Measurements from ENCODE around the gene CMTM5. TPM values are rescaled to one million over a fixed set of nuclear protein-coding genes. Genes with fewer than 3 reads are reported as not detected.
A peak's percentile ranks its signal among the peaks of the same experiment; 100 is the strongest.
"Not testable (repeated sequence)": the region's sequence is repeated elsewhere in the genome, so short reads cannot be mapped to it uniquely, and the experiment has no call there.

The CMTM5 gene
- total RNA-seq, 1 donor from 2014 or later: not detected

- Histone ChIP-seq H3K27me3 (ENCODE audit: control insufficient read depth, insufficient read depth, low read length) (no peaks in the 10 kb centered on the region), H3K4me3 (ENCODE audit: low read depth, low read length) (no peak overlapping the region), H3K36me3 (ENCODE audit: control insufficient read depth, insufficient read depth, low read length) (no peaks in the 10 kb centered on the region)
- FAIRE-seq (peak; percentile 32), DNase-seq (ENCODE audit: low read depth) (no peak)
- no peak for TF ChIP-seq CTCF (IDR thresholded peaks at IDR 0.05; ENCODE audit: insufficient read depth, low read length, severe bottlenecking)
These were observed 15.8 kb downstream of the CMTM5 start for GRCh38 chr14:23392613-23393012.

GRCh38 chr14:23396126-23396525 is 19.3 kb downstream of the CMTM5 start:
- DNase-seq (ENCODE audit: low read depth): no peak
- FAIRE-seq: no peak
- no peak overlapping the region for H3K4me3 ChIP-seq (ENCODE audit: low read depth, low read length)
- H3K27me3 ChIP-seq (ENCODE audit: control insufficient read depth, insufficient read depth, low read length): no peaks in the 10 kb centered on the region
- no peaks in the 10 kb centered on the region for H3K36me3 ChIP-seq (ENCODE audit: control insufficient read depth, insufficient read depth, low read length)
- no peak for TF ChIP-seq CTCF (IDR thresholded peaks at IDR 0.05; ENCODE audit: insufficient read depth, low read length, severe bottlenecking)

DNA sequence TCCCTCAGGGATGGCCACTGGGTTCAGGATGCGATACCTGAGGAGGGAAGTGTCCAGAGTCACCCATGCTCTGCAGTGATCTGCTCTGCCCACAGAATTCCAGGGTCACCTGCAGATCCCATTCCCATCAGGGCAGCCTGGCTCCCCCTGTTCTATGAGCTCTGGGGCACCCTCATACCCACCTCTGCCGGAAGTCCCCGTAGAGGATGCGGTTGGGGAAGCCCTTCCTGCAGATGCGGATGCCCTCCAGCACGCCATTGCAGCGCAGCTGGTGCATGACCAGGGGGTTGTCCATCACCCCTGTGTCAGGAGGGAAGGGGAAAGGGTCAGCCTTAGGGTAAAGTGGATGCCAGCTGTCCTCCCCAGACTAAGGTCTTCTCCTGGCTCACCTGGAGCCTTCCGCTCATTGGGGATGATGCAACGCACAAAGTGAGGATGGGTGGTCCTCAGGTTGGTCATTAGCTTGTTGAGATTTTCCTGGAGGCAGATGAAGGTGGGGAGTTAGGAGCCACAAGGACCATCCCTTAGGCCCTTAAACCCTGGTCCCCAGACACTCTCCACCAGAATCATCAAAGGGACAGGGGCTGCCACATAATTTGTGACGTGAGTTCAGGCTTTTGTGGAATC is 20.0 kb downstream of the CMTM5 start:
- H3K4me3 ChIP-seq (ENCODE audit: low read depth, low read length): no peak overlapping the region
- H3K27me3 ChIP-seq (ENCODE audit: control insufficient read depth, insufficient read depth, low read length): no peaks in the 10 kb centered on the region
- DNase-seq (ENCODE audit: low read depth): no peak
- FAIRE-seq: no peak
- no peaks in the 10 kb centered on the region for H3K36me3 ChIP-seq (ENCODE audit: control insufficient read depth, insufficient read depth, low read length)
- TF ChIP-seq CTCF (IDR thresholded peaks at IDR 0.05; ENCODE audit: insufficient read depth, low read length, severe bottlenecking): no peak

- TF ChIP-seq CTCF (IDR thresholded peaks at IDR 0.05; ENCODE audit: insufficient read depth, low read length, severe bottlenecking): no peak
- FAIRE-seq: no peak
- Histone ChIP-seq H3K36me3 (ENCODE audit: control insufficient read depth, insufficient read depth, low read length) (no peaks in the 10 kb centered on the region), H3K27me3 (ENCODE audit: control insufficient read depth, insufficient read depth, low read length) (no peaks in the 10 kb centered on the region), H3K4me3 (ENCODE audit: low read depth, low read length) (no peak overlapping the region)
- no peak for DNase-seq (ENCODE audit: low read depth)
These were observed 21.5 kb downstream of the CMTM5 start for GRCh38 chr14:23398348-23398747.

DNA sequence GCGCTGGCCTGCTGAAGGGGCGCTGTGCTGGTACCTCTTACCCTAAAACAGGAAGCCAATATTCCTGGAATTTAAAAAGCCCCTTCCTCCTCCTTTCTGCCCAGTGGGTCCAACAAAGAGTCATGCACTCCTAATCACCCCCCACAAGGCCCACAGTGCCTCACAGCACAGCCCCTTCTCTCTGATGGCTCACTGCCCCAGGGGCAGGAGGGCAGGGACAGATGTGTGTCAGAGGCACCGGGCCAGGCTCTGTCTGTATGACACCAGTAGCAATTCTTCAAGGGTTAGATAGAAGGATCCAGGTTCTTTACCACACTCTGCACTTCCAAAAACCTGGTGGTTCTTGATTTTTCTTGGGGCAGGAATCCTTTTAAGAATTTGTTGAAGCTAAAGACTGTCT is 22.3 kb downstream of the CMTM5 start:
- Histone ChIP-seq H3K27me3 (ENCODE audit: control insufficient read depth, insufficient read depth, low read length) (no peaks in the 10 kb centered on the region), H3K36me3 (ENCODE audit: control insufficient read depth, insufficient read depth, low read length) (no peaks in the 10 kb centered on the region), H3K4me3 (ENCODE audit: low read depth, low read length) (no peak overlapping the region)
- FAIRE-seq (no peak), DNase-seq (ENCODE audit: low read depth) (no peak)
- TF ChIP-seq CTCF (IDR thresholded peaks at IDR 0.05; ENCODE audit: insufficient read depth, low read length, severe bottlenecking): no peak

DNA sequence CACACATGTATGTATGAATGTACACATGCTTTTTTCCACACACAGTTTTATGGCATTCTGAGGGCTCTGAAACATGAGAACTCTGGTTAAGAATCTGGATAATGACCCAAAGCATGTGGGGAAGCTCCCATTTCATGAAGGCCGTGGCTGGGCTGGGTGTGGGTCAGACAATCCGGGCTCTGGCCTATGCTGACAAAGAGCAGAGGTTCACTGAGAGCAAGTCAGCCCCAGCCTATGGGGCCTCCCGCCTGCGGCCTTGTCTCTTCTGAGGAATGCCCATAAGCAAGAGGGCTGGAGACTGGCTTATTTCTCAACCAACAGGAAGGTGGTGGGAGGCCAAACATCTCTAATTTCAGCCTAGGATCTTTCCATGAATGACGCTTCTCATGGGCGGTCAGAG is 22.7 kb downstream of the CMTM5 start:
- no peaks in the 10 kb centered on the region for H3K36me3 ChIP-seq (ENCODE audit: control insufficient read depth, insufficient read depth, low read length)
- H3K27me3 ChIP-seq (ENCODE audit: control insufficient read depth, insufficient read depth, low read length): no peaks in the 10 kb centered on the region
- H3K4me3 ChIP-seq (ENCODE audit: low read depth, low read length): no peak overlapping the region
- DNase-seq (ENCODE audit: low read depth) (no peak), FAIRE-seq (no peak)
- TF ChIP-seq CTCF (IDR thresholded peaks at IDR 0.05; ENCODE audit: insufficient read depth, low read length, severe bottlenecking): no peak

DNA sequence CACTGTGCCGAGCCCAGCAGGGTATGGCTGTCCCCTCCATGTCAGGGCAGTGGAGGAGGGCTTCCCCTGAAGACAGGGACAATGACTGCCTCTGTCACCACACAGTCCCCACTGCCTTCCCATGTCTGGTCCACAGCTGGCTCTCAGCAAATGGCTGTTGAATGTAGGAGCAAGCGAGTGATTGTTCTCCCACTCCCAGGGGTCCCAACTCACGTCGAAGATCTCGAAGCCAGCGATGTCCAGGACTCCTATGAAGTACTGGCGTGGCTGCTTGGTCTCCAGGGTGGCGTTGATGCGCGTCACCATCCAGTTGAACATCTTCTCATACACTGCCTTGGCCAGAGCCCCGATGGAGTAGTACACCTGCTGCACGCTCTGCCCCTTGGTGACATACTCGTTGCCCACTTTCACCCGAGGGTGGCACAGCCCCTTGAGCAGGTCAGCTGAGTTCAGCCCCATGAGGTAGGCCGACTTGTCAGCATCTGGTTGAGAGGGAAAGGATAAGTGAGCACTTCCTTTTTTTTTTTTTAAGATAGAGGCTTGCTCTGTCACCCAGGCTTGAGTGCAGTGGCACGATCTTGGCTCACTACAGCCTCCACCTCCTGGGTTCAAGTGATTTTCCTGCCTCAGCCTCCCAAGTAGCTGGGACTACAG is 23.8 kb downstream of the CMTM5 start:
- not testable (repeated sequence) for DNase-seq (ENCODE audit: low read depth); H3K27me3 ChIP-seq (ENCODE audit: control insufficient read depth, insufficient read depth, low read length); H3K36me3 ChIP-seq (ENCODE audit: control insufficient read depth, insufficient read depth, low read length); H3K4me3 ChIP-seq (ENCODE audit: low read depth, low read length)
- peak; percentile 89 for FAIRE-seq

Measured in bronchial epithelial cell (primary cell).